Astrocyte (in vitro differentiated cells and primary cell): Measurements from ENCODE around the gene DOK7. TPM values are rescaled to one million over a fixed set of nuclear protein-coding genes. Genes with fewer than 3 reads are reported as not detected.
"Not testable (repeated sequence)": the region's sequence is repeated elsewhere in the genome, so short reads cannot be mapped to it uniquely, and the experiment has no call there.

Source experiments
- DNase-seq: peaks from one replicate; pipeline ENCODE4 v3.0.0-alpha.2; 2010; ENCODE audit warnings: low read depth
- FAIRE-seq: peaks from 2 replicates; lab custom pipeline; 2011; peaks lifted over from hg19 to GRCh38; lab: Jason Lieb, UNC
- H2AFZ ChIP-seq: 2 replicates; pipeline ENCODE4 v1.6.0; 2012; ENCODE audit warnings: low read depth, low read length, inconsistent platforms
- H3K27ac ChIP-seq: 2 replicates; pipeline ENCODE4 v1.5.1; 2011; ENCODE audit warnings: low read depth, low read length, inconsistent platforms
- H3K27me3 ChIP-seq: 2 replicates; pipeline ENCODE4 v1.6.0; 2011; ENCODE audit warnings: low read length, inconsistent platforms; ENCODE audit not compliant: insufficient read depth
- H3K36me3 ChIP-seq: 2 replicates; pipeline ENCODE4 v1.5.1; 2011; ENCODE audit warnings: low read length, inconsistent platforms; ENCODE audit not compliant: insufficient read depth
- H3K4me1 ChIP-seq: 2 replicates; pipeline ENCODE4 v1.5.1; 2011; ENCODE audit warnings: low read length, inconsistent platforms; ENCODE audit not compliant: insufficient read depth
- H3K4me2 ChIP-seq: 2 replicates; pipeline ENCODE4 v1.6.0; 2012; ENCODE audit warnings: low read length, inconsistent platforms
- H3K4me3 ChIP-seq: 2 replicates; pipeline ENCODE4 v1.5.1; 2011; ENCODE audit warnings: low read depth, mild to moderate bottlenecking, low read length, inconsistent platforms; ENCODE audit not compliant: insufficient read depth
- H3K79me2 ChIP-seq: 2 replicates; pipeline ENCODE4 v1.6.0; 2012; ENCODE audit warnings: mild to moderate bottlenecking, low read length, inconsistent platforms; ENCODE audit not compliant: insufficient read depth
- H3K9ac ChIP-seq: 2 replicates; pipeline ENCODE4 v1.6.0; 2012; ENCODE audit warnings: mild to moderate bottlenecking, low read length, inconsistent platforms
- H3K9me3 ChIP-seq: 2 replicates; pipeline ENCODE4 v1.5.1; 2012; ENCODE audit warnings: low read depth, mild to moderate bottlenecking, low read length, inconsistent platforms; ENCODE audit not compliant: insufficient read depth
- H4K20me1 ChIP-seq: 2 replicates; pipeline ENCODE4 v1.6.0; 2012; ENCODE audit warnings: low read length, inconsistent platforms; ENCODE audit not compliant: insufficient read depth
- H3K27ac Mint-ChIP-seq: one replicate; pipeline ENCODE4 v1.8.0; 2021; ENCODE audit warnings: mild to moderate bottlenecking, mixed read lengths; ENCODE audit not compliant: unreplicated experiment
- H3K27me3 Mint-ChIP-seq: one replicate; pipeline ENCODE4 v1.8.0; 2021; ENCODE audit warnings: low read depth, mixed read lengths; ENCODE audit not compliant: unreplicated experiment
- H3K36me3 Mint-ChIP-seq: one replicate; pipeline ENCODE4 v1.8.0; 2021; ENCODE audit warnings: low read depth, mixed read lengths; ENCODE audit not compliant: unreplicated experiment
- H3K4me1 Mint-ChIP-seq: one replicate; pipeline ENCODE4 v1.8.0; 2021; ENCODE audit warnings: low read depth, mixed read lengths; ENCODE audit not compliant: unreplicated experiment
- H3K4me3 Mint-ChIP-seq: one replicate; pipeline ENCODE4 v1.8.0; 2021; ENCODE audit warnings: mild to moderate bottlenecking, moderate library complexity, mixed read lengths; ENCODE audit not compliant: unreplicated experiment
- H3K9me3 Mint-ChIP-seq: one replicate; pipeline ENCODE4 v1.8.0; 2021; ENCODE audit warnings: mild to moderate bottlenecking, mixed read lengths; ENCODE audit not compliant: unreplicated experiment
- CTCF ChIP-seq: IDR thresholded peaks from 2 replicates; pipeline ENCODE4 v1.5.1; 2011; ENCODE audit warnings: low read depth, mild to moderate bottlenecking, inconsistent platforms, low read length, moderate library complexity; ENCODE audit not compliant: insufficient read depth
- EZH2 ChIP-seq: IDR thresholded peaks from 2 replicates; pipeline ENCODE4 v1.6.1; 2012; ENCODE audit warnings: mild to moderate bottlenecking, low read length, inconsistent platforms; ENCODE audit not compliant: insufficient read depth
- total RNA-seq: library from RNA; stranded (reverse); gene quantifications from 2 replicates; pipeline ENCODE4 v1.2.1, GENCODE V29; 2021

DOK7 gene
- total RNA-seq, 1 donor from 2014 or later, result not detected

GRCh38 chr4:3458371-3458770 lies 4.7 kb upstream of the DOK7 start:
- TF ChIP-seq CTCF, result no peak
- TF ChIP-seq EZH2, result no peak
- no peaks in the 10 kb centered on the region for H3K79me2 ChIP-seq
- no peaks in the 10 kb centered on the region for H3K9me3 ChIP-seq
- no peaks in the 10 kb centered on the region for H3K36me3 ChIP-seq
- no peak overlapping the region for H3K4me3 Mint-ChIP-seq
- H3K4me2 ChIP-seq, result no peak overlapping the region
- H3K27ac Mint-ChIP-seq, result no peak overlapping the region
- FAIRE-seq (no peak), DNase-seq (no peak)
- H3K27ac ChIP-seq, result no peak overlapping the region
- H3K36me3 Mint-ChIP-seq, result peaks cover 4% of the 10 kb centered on the region
- H3K9me3 Mint-ChIP-seq, result peaks cover 40% of the 10 kb centered on the region
- peaks cover 43% of the 10 kb centered on the region for H3K27me3 Mint-ChIP-seq
- no peak overlapping the region for H3K9ac ChIP-seq
- peaks cover 9% of the 10 kb centered on the region for H3K27me3 ChIP-seq
- no peaks in the 10 kb centered on the region for H3K4me1 Mint-ChIP-seq
- H3K4me1 ChIP-seq, result no peaks in the 10 kb centered on the region
- H3K4me3 ChIP-seq, result no peak overlapping the region
- no peak overlapping the region for H2AFZ ChIP-seq
- H4K20me1 ChIP-seq, result no peaks in the 10 kb centered on the region

GRCh38 chr4:3459156-3459555 lies 4.0 kb upstream of the DOK7 start:
- not testable (repeated sequence) for H3K4me3 Mint-ChIP-seq, H3K4me1 ChIP-seq, H3K4me1 Mint-ChIP-seq, DNase-seq, H3K27ac Mint-ChIP-seq, FAIRE-seq, H2AFZ ChIP-seq, H3K36me3 ChIP-seq, H3K79me2 ChIP-seq, H4K20me1 ChIP-seq, H3K4me2 ChIP-seq, H3K9ac ChIP-seq, H3K36me3 Mint-ChIP-seq, H3K27ac ChIP-seq, H3K4me3 ChIP-seq, H3K9me3 ChIP-seq
- H3K27me3 Mint-ChIP-seq, result peaks cover 43% of the 10 kb centered on the region
- peaks cover 40% of the 10 kb centered on the region for H3K9me3 Mint-ChIP-seq
- H3K27me3 ChIP-seq, result peaks cover 12% of the 10 kb centered on the region

- H3K27ac Mint-ChIP-seq, result no peak overlapping the region
- H3K9ac ChIP-seq, result no peak overlapping the region
- H3K4me3 ChIP-seq, result no peak overlapping the region
These were observed 2.2 kb upstream of the DOK7 start for GRCh38 chr4:3460926-3461325.

More at GRCh38 chr4:3460926-3461325, 2.2 kb upstream of the DOK7 start:
- no peak overlapping the region for H3K4me3 Mint-ChIP-seq
- TF ChIP-seq EZH2, result no peak
- no peak for TF ChIP-seq CTCF
- H3K27me3 Mint-ChIP-seq, result peaks cover 50% of the 10 kb centered on the region
- Histone ChIP-seq H3K36me3 (no peaks in the 10 kb centered on the region), H2AFZ (no peak overlapping the region), H3K4me1 (no peaks in the 10 kb centered on the region), H3K9me3 (no peaks in the 10 kb centered on the region), H3K4me2 (no peak overlapping the region), H3K79me2 (no peaks in the 10 kb centered on the region), H3K27ac (no peak overlapping the region), H3K27me3 (peaks cover 15% of the 10 kb centered on the region), H4K20me1 (no peaks in the 10 kb centered on the region)
- H3K9me3 Mint-ChIP-seq, result peaks cover 26% of the 10 kb centered on the region
- DNase-seq (no peak), FAIRE-seq (no peak)
- H3K36me3 Mint-ChIP-seq, result no peaks in the 10 kb centered on the region
- no peaks in the 10 kb centered on the region for H3K4me1 Mint-ChIP-seq
